DND-41 (cell line): ENCODE measurements around the gene PDE4D.

Experiments used
- ATAC-seq: fragments of 200-7000 bp; cut with Tn5 transposase; 3 replicates; pipeline ENCODE4 v1.9.1; 2021; ENCODE audit warnings: low read depth; ENCODE audit not compliant: insufficient read depth
- DNase-seq: peaks from one replicate; pipeline ENCODE4 v3.0.0-alpha.2; 2020
- H2AFZ ChIP-seq: 2 replicates; pipeline ENCODE4 v1.6.0; 2012; ENCODE audit warnings: low read depth, low read length
- H3K27ac ChIP-seq: 2 replicates; pipeline ENCODE4 v1.5.1; 2012; ENCODE audit warnings: low read length, inconsistent platforms
- H3K27me3 ChIP-seq: fragments of 200-600 bp; sonication (generic); 2 replicates; pipeline ENCODE4 v1.6.0; 2012; ENCODE audit warnings: low read length, mild to moderate bottlenecking, inconsistent platforms; ENCODE audit not compliant: insufficient read depth, poor library complexity
- H3K36me3 ChIP-seq: 2 replicates; pipeline ENCODE4 v1.5.1; 2012; ENCODE audit warnings: low read length, inconsistent platforms; ENCODE audit not compliant: insufficient read depth
- H3K4me1 ChIP-seq: 2 replicates; pipeline ENCODE4 v1.5.1; 2012; ENCODE audit warnings: mild to moderate bottlenecking, low read length; ENCODE audit not compliant: insufficient read depth
- H3K4me2 ChIP-seq: 2 replicates; pipeline ENCODE4 v1.6.0; 2012; ENCODE audit warnings: mild to moderate bottlenecking, moderate library complexity, low read length, inconsistent platforms; ENCODE audit not compliant: insufficient read depth
- H3K4me3 ChIP-seq, 2 experiments: fragments of 200-600 bp in 1 of 2; shearing (Covaris generic) in 1 of 2; 2 replicates each; pipeline ENCODE4 v1.5.1; 2012 to 2016; ENCODE audit warnings: inconsistent platforms in 2 of 2, low read length in 2 of 2, mild to moderate bottlenecking in 2 of 2, low read depth in 1 of 2, moderate library complexity in 1 of 2
- H3K79me2 ChIP-seq: 2 replicates; pipeline ENCODE4 v1.6.0; 2012; ENCODE audit warnings: low read length, inconsistent platforms; ENCODE audit not compliant: insufficient read depth
- H3K9ac ChIP-seq: 2 replicates; pipeline ENCODE4 v1.6.0; 2012; ENCODE audit warnings: low read depth, mild to moderate bottlenecking, inconsistent platforms, low read length, moderate library complexity
- H3K9me3 ChIP-seq: 2 replicates; pipeline ENCODE4 v1.5.1; 2012; ENCODE audit warnings: low read length, moderate library complexity, mild to moderate bottlenecking, inconsistent platforms; ENCODE audit not compliant: insufficient read depth, severe bottlenecking
- H4K20me1 ChIP-seq: 2 replicates; pipeline ENCODE4 v1.6.0; 2012; ENCODE audit warnings: low read length; ENCODE audit not compliant: insufficient read depth
- CTCF ChIP-seq: IDR thresholded peaks from 2 replicates; pipeline ENCODE4 v1.5.1; 2012; ENCODE audit warnings: borderline replicate concordance, low read length, moderate library complexity, mild to moderate bottlenecking; ENCODE audit not compliant: poor library complexity, severe bottlenecking; ENCODE audit errors: extremely low read depth
- EZH2 ChIP-seq: IDR thresholded peaks from 3 replicates; pipeline ENCODE4 v1.6.1; 2012; ENCODE audit warnings: borderline replicate concordance, low read depth, mild to moderate bottlenecking, moderate library complexity, low read length, inconsistent platforms; ENCODE audit not compliant: severe bottlenecking

PDE4D gene

GRCh38 chr5:59489551-59489950 lies 404.0 kb downstream of the PDE4D start:
- TF ChIP-seq CTCF, result no peak
- no peak for TF ChIP-seq EZH2
- Histone ChIP-seq H2AFZ (no peak overlapping the region), H3K4me2 (no peak overlapping the region), H4K20me1 (no peaks in the 10 kb centered on the region), H3K9me3 (no peaks in the 10 kb centered on the region), H3K27ac (no peak overlapping the region), H3K4me1 (no peaks in the 10 kb centered on the region), H3K4me3 (no peak overlapping the region), H3K36me3 (no peaks in the 10 kb centered on the region), H3K27me3 (no peaks in the 10 kb centered on the region), H3K79me2 (no peaks in the 10 kb centered on the region), H3K9ac (no peak overlapping the region)
- ATAC-seq, result no peak
- no peak for DNase-seq

GRCh38 chr5:59487772-59488729 lies 405.5 kb downstream of the PDE4D start:
- no peak for ATAC-seq
- no peak for DNase-seq
- Histone ChIP-seq H3K79me2 (no peaks in the 10 kb centered on the region), H3K4me2 (no peak overlapping the region), H3K27ac (no peak overlapping the region), H2AFZ (no peak overlapping the region), H3K36me3 (no peaks in the 10 kb centered on the region), H4K20me1 (no peaks in the 10 kb centered on the region), H3K27me3 (no peaks in the 10 kb centered on the region), H3K4me1 (no peaks in the 10 kb centered on the region), H3K9ac (no peak overlapping the region), H3K9me3 (no peaks in the 10 kb centered on the region), H3K4me3 (no peak overlapping the region)
- TF ChIP-seq EZH2 (no peak), CTCF (no peak)

GRCh38 chr5:59487068-59487686 lies 406.3 kb downstream of the PDE4D start:
- no peak overlapping the region for H3K4me2 ChIP-seq

More at GRCh38 chr5:59487068-59487686, 406.3 kb downstream of the PDE4D start:
- TF ChIP-seq EZH2 (no peak), CTCF (no peak)
- Histone ChIP-seq H3K4me1 (no peaks in the 10 kb centered on the region), H3K27me3 (no peaks in the 10 kb centered on the region), H2AFZ (no peak overlapping the region), H3K27ac (no peak overlapping the region), H3K9ac (no peak overlapping the region), H3K79me2 (no peaks in the 10 kb centered on the region), H4K20me1 (no peaks in the 10 kb centered on the region), H3K4me3 (no peak overlapping the region), H3K9me3 (no peaks in the 10 kb centered on the region), H3K36me3 (no peaks in the 10 kb centered on the region)
- DNase-seq (no peak), ATAC-seq (no peak)
